Measurements from ENCODE around the gene PCYT1A.
"Not testable (repeated sequence)": the region's sequence is repeated elsewhere in the genome, so short reads cannot be mapped to it uniquely, and the experiment has no call there.

PCYT1A gene

GRCh38 chr3:196255776-196256175 is 31.8 kb downstream of the PCYT1A start:
- in situ Hi-C loops (cut with HindIII; ENCODE audit: low sequenced_read_pairs): no loop called here
- H3K4me3 ChIP-seq (ENCODE audit: low read depth, low read length): no peak overlapping the region
- DNase-seq (ENCODE audit: low read depth): no peak
- TF ChIP-seq, protein P1, sequence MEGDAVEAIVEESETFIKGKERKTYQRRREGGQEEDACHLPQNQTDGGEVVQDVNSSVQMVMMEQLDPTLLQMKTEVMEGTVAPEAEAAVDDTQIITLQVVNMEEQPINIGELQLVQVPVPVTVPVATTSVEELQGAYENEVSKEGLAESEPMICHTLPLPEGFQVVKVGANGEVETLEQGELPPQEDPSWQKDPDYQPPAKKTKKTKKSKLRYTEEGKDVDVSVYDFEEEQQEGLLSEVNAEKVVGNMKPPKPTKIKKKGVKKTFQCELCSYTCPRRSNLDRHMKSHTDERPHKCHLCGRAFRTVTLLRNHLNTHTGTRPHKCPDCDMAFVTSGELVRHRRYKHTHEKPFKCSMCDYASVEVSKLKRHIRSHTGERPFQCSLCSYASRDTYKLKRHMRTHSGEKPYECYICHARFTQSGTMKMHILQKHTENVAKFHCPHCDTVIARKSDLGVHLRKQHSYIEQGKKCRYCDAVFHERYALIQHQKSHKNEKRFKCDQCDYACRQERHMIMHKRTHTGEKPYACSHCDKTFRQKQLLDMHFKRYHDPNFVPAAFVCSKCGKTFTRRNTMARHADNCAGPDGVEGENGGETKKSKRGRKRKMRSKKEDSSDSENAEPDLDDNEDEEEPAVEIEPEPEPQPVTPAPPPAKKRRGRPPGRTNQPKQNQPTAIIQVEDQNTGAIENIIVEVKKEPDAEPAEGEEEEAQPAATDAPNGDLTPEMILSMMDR (IDR thresholded peaks at IDR 0.05; ENCODE audit: low read depth, low read length, missing control alignments): no peak

- in situ Hi-C loops (cut with HindIII; ENCODE audit: low sequenced_read_pairs): no loop called here
- TF ChIP-seq, protein P1 (IDR thresholded peaks at IDR 0.05; ENCODE audit: low read depth, low read length, missing control alignments): no peak
- no peak overlapping the region for H3K4me3 ChIP-seq (ENCODE audit: low read depth, low read length)
- no peak for DNase-seq (ENCODE audit: low read depth)
These were observed 32.9 kb downstream of the PCYT1A start for GRCh38 chr3:196254376-196255283.

DNA sequence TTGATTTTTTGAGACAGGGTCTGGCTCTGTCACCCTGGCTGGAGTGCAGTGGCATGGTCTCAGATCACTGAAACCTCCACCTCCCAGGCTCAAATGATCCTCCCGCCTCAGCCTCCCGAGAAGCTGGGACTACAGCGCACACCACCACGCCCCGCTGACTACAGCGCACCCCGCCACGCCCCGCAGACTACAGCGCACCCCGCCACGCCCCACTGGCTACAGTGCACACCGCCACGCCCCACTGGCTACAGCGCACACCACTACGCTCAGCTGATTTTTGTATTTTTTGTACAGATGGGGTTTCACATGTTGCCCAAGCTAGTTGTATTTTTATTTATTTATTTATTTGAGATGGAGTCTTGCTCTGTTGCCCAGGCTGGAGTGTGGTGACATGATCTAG is 35.6 kb downstream of the PCYT1A start:
- TF ChIP-seq, protein P1 (IDR thresholded peaks at IDR 0.05; ENCODE audit: low read depth, low read length, missing control alignments): no peak

DNA sequence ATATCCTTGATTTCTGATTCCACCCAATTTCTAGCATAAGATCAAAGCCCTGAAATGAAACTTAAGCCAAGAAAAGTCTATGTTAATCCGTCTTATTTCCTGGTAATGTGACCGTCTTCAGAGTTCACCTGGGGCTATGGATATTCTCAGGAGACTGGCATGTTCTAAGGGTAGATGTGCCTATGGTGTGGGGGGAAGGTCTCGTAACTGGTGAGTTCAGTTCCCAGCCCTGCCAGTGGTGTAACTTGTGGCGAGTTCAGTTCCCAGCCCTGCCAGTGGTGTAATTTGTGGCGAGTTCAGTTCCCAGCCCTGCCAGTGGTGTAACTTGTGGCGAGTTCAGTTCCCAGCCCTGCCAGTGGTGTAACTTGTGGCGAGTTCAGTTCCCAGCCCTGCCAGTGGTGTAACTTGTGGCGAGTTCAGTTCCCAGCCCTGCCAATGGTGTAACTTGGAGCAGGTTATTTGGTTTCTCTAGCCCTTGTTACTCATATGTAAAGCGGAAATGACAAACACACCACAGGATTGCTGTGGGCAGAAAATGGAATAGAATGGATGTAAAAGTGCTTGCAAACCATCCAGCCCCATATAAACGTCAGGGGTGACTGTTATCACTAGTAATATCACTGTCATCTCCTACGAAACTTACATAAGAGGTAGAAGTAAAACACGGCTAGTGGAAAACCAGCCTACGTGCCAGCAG is 40.8 kb downstream of the PCYT1A start:
- DNase-seq (ENCODE audit: low read depth): peak; percentile 48
- TF ChIP-seq, protein P1 (IDR thresholded peaks at IDR 0.05; ENCODE audit: low read depth, low read length, missing control alignments): no peak
- no peak overlapping the region for H3K4me3 ChIP-seq (ENCODE audit: low read depth, low read length)
- in situ Hi-C loops (cut with HindIII; ENCODE audit: low sequenced_read_pairs): no loop called here

More for the DNA sequence above, 35.6 kb downstream of the PCYT1A start:
- no peak for DNase-seq (ENCODE audit: low read depth)
- in situ Hi-C loops (cut with HindIII; ENCODE audit: low sequenced_read_pairs): no loop called here
- no peak overlapping the region for H3K4me3 ChIP-seq (ENCODE audit: low read depth, low read length)

- in situ Hi-C loops (cut with HindIII; ENCODE audit: low sequenced_read_pairs); H3K4me3 ChIP-seq (ENCODE audit: low read depth, low read length); DNase-seq (ENCODE audit: low read depth): not testable (repeated sequence)
These were observed 43.4 kb downstream of the PCYT1A start for GRCh38 chr3:196244166-196244565.

DNA sequence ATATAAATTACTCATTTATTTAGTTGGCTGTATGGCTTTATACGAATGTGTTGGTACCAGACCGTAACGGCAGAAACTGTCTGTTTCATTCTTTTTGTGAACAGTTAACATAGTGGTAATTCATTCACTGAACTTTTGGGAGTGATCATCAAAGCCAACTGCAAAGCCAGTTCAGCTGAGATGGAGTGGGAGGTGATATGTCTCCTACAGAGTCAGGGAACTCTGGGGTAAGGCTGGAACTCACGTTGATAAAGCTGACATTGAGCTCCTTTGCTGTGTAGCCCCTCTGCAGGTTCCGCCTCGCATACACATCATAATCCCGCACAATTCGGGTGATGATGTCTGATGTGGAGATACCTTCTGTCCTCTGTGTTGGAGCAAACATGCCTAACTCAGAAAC is 45.8 kb downstream of the PCYT1A start:
- no peak overlapping the region for H3K4me3 ChIP-seq (ENCODE audit: low read depth, low read length)
- in situ Hi-C loops (cut with HindIII; ENCODE audit: low sequenced_read_pairs): no loop called here
- TF ChIP-seq, protein P1 (IDR thresholded peaks at IDR 0.05; ENCODE audit: low read depth, low read length, missing control alignments): no peak

DNA sequence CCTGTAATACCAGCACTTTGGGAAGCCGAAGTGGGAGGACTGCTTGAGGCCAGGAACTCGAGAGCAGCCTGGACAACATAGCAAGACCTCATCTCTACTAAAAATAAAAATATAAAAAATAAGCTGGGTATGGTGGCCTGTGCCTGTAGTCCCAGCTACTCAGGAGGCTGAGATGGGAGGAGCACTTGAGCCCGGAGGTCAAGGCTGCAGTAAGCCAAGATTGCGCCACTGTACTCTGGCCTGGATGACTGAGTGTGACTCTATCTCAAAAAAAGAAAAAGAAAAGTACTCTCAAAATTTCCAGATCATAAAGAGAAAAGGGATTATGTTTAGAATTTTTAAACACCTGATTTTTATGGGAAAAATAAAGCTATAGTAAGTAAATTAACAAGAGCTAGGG is 47.1 kb downstream of the PCYT1A start:
- no peak overlapping the region for H3K4me3 ChIP-seq (ENCODE audit: low read depth, low read length)
- DNase-seq (ENCODE audit: low read depth): no peak
- TF ChIP-seq, protein P1 (IDR thresholded peaks at IDR 0.05; ENCODE audit: low read depth, low read length, missing control alignments): no peak
- in situ Hi-C loops (cut with HindIII; ENCODE audit: low sequenced_read_pairs): no loop called here

More for the DNA sequence above, 45.8 kb downstream of the PCYT1A start:
- no peak for DNase-seq (ENCODE audit: low read depth)
